Measurements from ENCODE around the gene PIK3C2G. TPM values are rescaled to one million over a fixed set of nuclear protein-coding genes. Genes with fewer than 3 reads are reported as not detected.

The PIK3C2G gene
- total RNA-seq, 1 donor from 2014 or later, result 26.0 TPM

DNA sequence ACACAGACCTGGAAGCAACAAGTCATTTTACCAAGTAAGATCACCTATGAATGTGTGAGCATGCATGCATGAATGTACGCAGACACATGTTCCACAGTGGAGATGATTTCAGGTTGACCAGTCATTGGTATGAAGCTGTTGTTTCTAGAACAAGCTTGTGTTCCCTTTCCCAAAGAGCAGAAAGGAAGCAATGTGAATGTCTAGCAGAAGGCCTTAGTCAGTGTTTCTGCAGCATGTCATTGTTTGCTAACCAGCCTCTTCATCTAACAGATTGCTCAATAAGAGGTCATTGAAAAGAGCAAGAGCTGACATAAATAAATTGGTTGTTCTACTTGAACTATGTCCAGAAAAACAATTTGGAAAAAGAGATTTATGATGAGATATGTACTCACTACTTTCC is 285.1 kb downstream of the PIK3C2G start:
- Mint-ChIP-seq H3K27me3 (no peaks in the 10 kb centered on the region), H3K27ac (no peak overlapping the region), H3K9me3 (ENCODE audit: low read depth) (no peaks in the 10 kb centered on the region), H3K36me3 (ENCODE audit: insufficient read depth) (peaks cover 2% of the 10 kb centered on the region), H3K4me1 (ENCODE audit: low read depth) (peaks cover 9% of the 10 kb centered on the region), H3K4me3 (ENCODE audit: low read depth) (no peak overlapping the region)
- DNase-seq (ENCODE audit: low spot score, unreplicated experiment), result no peak
- TF ChIP-seq, protein P1, sequence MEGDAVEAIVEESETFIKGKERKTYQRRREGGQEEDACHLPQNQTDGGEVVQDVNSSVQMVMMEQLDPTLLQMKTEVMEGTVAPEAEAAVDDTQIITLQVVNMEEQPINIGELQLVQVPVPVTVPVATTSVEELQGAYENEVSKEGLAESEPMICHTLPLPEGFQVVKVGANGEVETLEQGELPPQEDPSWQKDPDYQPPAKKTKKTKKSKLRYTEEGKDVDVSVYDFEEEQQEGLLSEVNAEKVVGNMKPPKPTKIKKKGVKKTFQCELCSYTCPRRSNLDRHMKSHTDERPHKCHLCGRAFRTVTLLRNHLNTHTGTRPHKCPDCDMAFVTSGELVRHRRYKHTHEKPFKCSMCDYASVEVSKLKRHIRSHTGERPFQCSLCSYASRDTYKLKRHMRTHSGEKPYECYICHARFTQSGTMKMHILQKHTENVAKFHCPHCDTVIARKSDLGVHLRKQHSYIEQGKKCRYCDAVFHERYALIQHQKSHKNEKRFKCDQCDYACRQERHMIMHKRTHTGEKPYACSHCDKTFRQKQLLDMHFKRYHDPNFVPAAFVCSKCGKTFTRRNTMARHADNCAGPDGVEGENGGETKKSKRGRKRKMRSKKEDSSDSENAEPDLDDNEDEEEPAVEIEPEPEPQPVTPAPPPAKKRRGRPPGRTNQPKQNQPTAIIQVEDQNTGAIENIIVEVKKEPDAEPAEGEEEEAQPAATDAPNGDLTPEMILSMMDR (IDR thresholded peaks at IDR 0.05; ENCODE audit: unreplicated experiment), result no peak

DNA sequence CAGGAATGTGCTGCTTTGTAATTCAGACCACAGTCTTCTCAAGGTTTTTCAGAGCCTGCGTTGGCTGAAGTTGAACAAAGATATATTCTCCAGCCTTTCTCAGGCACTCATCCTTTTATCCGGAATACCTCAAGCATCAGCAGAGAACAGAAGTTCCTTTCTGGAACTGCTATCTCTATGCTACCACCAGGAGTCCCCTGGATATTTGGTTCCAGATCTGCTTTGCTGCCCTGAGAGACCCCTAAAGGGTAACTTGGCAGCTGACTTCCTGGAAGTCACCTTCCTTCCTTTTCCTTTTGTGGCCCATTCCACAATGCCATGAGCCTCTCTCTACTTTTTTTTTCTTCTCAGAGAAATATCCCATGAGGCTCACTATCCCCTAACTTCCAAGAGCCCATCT is 288.3 kb downstream of the PIK3C2G start:
- H3K4me3 Mint-ChIP-seq (ENCODE audit: low read depth), result no peak overlapping the region
- peaks cover 2% of the 10 kb centered on the region for H3K36me3 Mint-ChIP-seq (ENCODE audit: insufficient read depth)
- TF ChIP-seq, protein P1 (IDR thresholded peaks at IDR 0.05; ENCODE audit: unreplicated experiment), result peak; percentile 48
- H3K9me3 Mint-ChIP-seq (ENCODE audit: low read depth), result no peaks in the 10 kb centered on the region
- H3K4me1 Mint-ChIP-seq (ENCODE audit: low read depth), result peaks cover 7% of the 10 kb centered on the region
- no peaks in the 10 kb centered on the region for H3K27me3 Mint-ChIP-seq
- H3K27ac Mint-ChIP-seq, result no peak overlapping the region
- DNase-seq (ENCODE audit: low spot score, unreplicated experiment), result no peak

DNA sequence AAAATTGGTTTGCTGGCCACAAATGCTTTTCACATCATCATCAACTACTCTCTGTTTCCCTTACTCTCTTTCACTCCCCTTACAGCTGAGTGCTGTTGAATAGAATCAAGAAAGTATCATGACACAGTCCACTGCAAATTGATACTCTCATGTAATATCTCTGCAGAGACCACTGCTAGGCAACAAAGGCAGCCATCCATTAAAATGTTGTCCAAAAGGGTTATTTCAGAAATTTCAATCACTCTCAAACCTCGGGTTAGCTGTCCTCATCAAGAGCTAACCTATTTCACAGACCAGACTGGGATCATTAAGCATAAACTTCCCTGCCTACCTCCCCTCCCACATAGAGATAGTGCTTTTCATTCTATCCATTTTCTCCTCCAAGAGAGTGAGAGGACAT is 289.8 kb downstream of the PIK3C2G start:
- Mint-ChIP-seq H3K9me3 (ENCODE audit: low read depth) (no peaks in the 10 kb centered on the region), H3K27ac (no peak overlapping the region), H3K4me1 (ENCODE audit: low read depth) (peaks cover 5% of the 10 kb centered on the region), H3K4me3 (ENCODE audit: low read depth) (no peak overlapping the region), H3K27me3 (no peaks in the 10 kb centered on the region), H3K36me3 (ENCODE audit: insufficient read depth) (peaks cover 2% of the 10 kb centered on the region)
- TF ChIP-seq, protein P1 (IDR thresholded peaks at IDR 0.05; ENCODE audit: unreplicated experiment), result no peak
- DNase-seq (ENCODE audit: low spot score, unreplicated experiment), result no peak

DNA sequence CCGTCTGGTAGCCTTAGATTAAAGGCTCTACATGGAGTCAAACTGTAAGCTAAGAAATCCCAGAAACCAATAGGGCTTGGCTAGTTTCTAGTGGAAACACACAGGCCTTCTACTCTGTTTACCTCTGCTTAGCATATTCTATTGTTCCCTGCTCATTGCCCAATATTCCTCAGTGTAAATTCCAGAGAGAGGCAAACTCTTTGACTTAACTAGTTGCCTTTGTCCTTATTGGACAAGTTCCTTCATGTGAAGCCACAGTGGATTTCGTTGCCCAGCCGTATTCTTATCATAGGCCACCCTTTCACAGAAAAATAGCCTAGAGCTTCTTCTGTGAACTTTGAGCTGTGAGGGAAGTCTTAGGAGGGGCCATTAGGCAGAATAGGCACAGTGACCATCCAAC is 290.4 kb downstream of the PIK3C2G start:
- peaks cover 2% of the 10 kb centered on the region for H3K36me3 Mint-ChIP-seq (ENCODE audit: insufficient read depth)
- no peaks in the 10 kb centered on the region for H3K4me1 Mint-ChIP-seq (ENCODE audit: low read depth)
- TF ChIP-seq, protein P1 (IDR thresholded peaks at IDR 0.05; ENCODE audit: unreplicated experiment), result no peak
- no peak for DNase-seq (ENCODE audit: low spot score, unreplicated experiment)
- H3K27me3 Mint-ChIP-seq, result no peaks in the 10 kb centered on the region
- H3K27ac Mint-ChIP-seq, result no peak overlapping the region
- H3K4me3 Mint-ChIP-seq (ENCODE audit: low read depth), result no peak overlapping the region
- H3K9me3 Mint-ChIP-seq (ENCODE audit: low read depth), result no peaks in the 10 kb centered on the region

DNA sequence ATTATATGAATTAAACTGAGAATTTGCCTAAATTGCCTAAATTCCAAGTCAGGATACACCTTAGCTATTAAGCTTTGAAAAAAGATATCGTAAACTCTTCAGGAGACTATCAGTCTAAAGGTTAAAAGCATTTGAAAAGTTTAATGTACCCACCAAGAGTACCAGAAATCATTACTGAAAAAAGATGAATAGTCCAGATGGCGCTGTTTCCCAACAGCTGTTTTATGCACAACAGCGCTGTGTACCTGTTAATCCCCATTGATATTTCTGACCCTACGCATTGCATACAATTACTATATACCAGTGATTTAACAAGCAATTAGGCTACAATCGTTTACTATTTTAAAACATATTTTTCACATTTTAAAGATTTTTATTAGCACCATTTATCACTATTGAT is 291.5 kb downstream of the PIK3C2G start:
- Mint-ChIP-seq H3K36me3 (ENCODE audit: insufficient read depth) (peaks cover 2% of the 10 kb centered on the region), H3K4me1 (ENCODE audit: low read depth) (no peaks in the 10 kb centered on the region), H3K4me3 (ENCODE audit: low read depth) (no peak overlapping the region), H3K9me3 (ENCODE audit: low read depth) (no peaks in the 10 kb centered on the region), H3K27ac (no peak overlapping the region), H3K27me3 (no peaks in the 10 kb centered on the region)
- DNase-seq (ENCODE audit: low spot score, unreplicated experiment), result no peak
- TF ChIP-seq, protein P1 (IDR thresholded peaks at IDR 0.05; ENCODE audit: unreplicated experiment), result peak; percentile 22
